NCI-H2081 (cell line): ENCODE measurements around the gene PANX2.

ENCODE experiments used
- DNase-seq, 2 experiments: peaks; one replicate each; lab custom pipeline; 2025; lab: John Stamatoyannopoulos, UW

The PANX2 gene

DNA sequence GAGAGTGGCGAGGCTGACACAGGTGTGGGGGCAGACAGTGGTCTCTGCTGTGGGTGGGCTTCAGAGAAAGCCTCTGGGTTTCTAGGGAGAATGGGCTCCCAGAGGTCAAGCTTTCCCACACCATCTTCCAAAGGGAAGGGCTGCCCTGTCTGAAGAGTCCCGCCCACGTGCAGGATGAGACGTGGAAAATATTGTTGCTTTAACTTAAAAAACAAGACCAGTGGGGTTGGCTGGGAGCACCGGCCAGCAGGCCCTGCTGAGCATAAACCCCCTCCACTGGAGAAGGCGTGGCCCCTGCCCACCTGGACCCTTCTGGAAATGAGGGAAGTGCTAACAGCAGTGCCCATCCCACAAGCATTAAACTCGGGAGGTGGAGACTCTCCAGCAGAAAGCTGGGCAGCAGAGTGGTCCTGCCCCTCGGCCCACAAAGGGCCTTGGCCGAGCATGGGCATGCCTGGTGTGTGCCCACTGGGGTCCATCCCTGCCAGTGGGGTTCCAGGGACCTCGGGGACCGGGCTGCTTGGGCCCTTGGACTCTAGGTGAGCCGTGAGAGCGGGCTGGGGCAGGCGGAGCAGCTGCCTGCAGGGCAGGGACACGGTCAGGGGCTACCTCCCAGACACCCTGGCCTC, 45.6 kb downstream of the PANX2 start:
- DNase-seq: no peak

DNA sequence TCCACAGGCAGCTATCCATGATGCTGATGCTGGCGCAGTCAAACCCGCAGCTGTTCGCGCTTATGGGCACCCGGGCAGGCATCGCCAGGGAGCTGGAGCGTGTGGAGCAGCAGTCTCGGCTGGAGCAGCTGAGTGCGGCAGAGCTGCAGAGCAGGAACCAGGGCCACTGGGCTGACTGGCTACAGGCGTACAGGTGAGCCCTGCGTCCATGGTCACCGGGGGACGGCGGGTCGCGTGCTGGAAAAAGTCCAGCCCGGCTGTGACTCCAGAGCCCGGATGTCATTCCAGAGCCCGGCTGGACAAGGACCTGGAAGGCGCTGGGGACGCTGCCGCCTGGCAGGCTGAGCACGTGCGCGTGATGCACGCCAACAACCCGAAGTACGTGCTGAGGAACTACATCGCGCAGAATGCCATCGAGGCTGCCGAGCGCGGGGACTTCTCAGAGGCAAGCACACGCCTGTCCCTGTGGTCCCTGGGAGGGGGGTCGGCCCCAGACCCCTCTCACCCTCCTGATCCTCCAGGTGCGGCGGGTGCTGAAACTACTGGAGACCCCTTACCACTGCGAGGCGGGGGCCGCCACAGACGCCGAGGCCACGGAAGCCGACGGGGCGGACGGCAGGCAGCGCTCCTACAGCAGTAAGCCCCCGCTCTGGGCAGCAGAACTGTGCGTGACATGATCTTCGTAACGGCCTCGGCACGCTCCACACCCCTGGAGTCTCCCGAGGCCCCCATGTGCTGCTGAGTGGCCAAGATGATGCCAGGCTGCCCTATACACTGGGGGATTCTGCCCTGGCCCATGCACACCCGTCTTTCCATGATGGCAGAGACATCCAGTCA, 46.4 kb downstream of the PANX2 start:
- DNase-seq: no peak

DNA sequence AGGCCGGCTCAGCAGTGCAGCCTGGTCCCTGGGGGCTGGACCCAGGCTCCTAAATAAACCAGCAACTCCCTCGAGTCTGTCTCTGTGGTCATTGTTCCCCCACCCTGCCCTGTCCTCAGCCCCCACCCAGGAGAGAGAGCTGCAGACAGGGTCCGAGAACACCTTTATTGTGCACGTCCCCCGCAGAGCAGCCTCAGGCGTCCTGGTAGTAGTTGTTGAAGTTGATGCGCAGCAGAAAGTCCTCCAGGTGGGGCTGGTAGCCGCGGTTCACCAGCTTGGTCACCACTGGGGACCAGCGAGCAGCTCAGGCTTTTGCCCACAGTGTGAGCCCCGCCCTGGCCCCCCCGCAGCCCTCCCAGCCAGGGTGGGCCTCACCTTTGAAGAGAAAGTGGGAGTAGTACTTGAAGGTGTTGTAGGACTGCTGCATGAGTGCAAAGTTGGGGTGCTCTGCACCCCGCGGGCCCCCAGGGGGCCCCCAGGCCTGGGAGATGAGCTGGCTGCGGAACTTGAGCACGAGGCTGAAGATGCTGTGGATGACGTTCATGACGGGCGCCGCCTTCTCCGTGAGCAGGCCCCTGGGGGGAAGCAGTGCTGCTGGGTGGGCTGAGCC, 47.1 kb downstream of the PANX2 start:
- no peak for DNase-seq

DNA sequence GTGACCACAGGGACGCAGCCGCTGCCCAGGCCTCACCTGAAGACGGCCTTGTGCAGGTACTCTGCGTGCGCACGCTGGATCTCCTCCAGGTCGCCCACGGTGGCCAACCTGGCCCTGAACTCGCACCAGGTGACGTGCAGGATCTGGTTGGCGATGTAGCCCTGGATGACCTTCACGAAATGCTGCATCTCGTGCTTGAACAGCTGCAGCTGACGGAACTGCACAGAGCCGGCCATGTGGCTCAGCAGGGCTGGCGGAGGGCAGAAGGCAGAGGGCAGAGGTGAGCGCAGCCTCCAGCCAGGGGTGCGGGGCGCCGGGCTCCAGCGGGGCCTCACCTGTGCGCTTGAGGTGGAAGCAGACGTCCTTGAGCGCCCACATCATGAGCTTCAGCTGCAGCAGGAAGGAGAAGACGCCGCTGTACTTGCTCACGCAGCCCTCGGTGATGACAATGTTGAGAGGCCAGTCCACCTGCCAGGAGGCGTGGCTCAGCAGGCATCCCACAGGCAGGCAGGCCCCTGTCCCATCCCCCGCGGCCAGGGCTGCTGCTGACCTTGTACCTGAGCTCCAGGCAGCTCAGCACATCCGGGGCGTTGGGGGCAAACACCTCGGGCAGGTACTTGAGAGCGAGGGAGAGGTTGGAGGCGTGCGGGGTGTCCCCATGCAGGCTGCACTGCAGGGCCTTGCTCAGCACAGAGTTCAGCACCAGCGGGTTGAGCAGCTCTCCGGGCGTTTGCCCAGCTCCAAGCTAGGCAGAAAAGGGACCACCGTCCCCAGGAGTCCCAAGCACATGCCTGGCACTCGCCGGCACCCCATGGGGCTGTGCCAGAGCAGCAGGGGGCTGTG, 47.8 kb downstream of the PANX2 start:
- DNase-seq: no peak

DNA sequence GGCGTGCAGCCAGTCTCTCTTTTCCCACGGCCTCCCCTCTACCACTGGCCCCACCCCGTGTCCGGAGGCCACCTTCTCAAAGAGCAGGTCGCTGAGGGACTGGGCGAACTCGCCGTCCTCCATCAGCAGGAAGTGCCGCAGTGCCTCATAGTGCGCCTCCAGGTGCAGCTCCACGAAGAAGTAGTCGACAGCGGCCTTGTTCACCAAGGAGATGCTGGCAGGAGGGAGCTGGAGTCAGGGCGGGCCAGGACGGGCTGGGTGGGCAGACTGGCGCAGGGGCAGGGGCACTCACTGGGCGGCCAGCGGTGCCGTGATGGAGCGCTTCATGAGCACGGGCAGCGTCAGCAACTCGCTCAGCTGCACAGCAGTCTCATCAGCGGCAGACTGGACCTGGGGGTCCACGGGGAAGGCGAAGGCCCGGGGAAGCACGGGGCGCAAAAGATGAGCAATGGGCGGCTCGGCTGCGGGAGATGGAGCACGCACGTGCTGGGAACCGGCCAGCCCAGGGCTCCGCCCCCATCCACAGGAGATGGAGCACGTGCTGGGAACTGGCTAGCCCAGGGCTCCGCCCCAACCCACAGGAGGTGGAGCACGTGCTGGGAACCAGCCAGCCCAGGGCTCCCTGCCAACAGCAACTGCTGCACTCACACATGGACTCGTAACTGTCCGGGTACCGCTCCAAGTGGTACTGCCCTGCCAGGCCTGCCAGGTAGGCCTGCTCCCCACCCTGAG, 48.6 kb downstream of the PANX2 start:
- peak; percentile 13 to 58 for DNase-seq

DNA sequence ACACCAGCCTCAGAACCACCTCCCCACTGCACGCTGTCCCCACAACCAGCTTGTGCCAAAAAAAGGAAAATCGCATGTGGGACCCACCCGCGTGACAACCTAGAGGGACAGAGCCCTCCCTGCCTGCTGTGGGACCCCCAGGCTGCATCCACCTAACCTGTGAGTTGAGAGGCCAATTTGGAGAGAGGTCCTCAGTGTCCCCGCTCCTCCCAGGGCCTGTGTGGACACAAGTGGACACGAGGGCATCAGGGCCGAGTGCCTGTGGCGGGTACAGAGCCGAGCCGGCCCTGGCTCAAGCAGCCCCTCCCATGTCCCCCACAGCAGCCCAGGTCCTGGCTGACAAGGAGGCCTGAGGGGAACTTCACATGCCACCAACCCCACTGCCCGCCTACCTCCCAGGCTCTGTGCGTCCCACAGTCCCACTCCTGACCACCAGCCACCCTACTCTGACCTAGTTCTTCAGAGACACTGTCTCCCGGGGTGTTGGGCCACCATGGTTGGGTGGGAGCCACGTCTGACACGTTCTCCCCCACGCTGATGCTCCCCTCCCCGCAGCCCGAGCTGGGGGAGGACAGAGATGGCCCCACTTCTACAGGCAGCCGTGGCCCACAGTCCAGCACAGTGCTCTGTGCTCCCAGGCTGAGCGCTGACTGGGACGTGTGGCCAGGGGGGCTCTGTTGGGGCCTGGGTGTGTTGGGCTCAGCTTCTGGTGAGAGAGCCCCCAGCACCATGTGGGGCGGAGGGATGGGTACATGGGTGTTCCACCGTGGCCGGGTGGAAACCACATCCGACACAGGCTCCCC, 49.5 kb downstream of the PANX2 start:
- no peak for DNase-seq

DNA sequence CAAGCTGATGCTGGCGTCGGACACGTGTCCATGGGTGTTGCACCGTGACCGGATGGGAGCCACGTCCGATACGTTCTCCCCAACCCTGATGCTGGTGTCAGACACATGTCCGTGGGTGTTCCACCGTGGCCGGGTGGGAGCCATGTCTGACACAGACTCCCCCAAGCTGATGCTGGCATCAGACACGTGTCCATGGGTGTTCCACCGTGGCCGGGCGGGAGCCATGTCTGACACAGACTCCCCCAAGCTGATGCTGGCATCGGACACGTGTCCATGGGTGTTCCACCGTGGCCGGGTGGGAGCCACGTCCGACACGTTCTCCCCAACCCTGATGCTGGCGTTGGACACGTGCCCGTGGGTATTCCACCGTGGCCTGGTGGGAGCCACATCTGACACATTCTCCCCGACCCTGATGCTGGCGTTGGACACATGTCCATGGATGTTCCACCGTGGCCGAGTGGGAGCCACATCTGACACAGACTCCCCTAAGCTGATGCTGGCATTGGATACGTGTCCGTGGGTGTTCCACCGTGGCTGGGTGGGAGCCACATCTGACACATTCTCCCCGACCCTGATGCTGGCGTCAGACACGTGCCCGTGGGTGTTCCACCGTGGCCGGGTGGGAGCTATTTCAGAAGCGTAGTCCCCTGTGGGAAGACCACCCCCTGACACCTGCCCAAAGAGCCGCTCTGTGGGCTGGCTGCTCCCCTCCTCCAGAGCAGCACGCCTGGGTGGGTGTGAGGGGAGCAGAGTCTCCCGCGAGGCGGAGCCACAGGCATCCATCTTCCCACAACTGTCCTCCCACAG, 50.3 kb downstream of the PANX2 start:
- DNase-seq: no peak

DNA sequence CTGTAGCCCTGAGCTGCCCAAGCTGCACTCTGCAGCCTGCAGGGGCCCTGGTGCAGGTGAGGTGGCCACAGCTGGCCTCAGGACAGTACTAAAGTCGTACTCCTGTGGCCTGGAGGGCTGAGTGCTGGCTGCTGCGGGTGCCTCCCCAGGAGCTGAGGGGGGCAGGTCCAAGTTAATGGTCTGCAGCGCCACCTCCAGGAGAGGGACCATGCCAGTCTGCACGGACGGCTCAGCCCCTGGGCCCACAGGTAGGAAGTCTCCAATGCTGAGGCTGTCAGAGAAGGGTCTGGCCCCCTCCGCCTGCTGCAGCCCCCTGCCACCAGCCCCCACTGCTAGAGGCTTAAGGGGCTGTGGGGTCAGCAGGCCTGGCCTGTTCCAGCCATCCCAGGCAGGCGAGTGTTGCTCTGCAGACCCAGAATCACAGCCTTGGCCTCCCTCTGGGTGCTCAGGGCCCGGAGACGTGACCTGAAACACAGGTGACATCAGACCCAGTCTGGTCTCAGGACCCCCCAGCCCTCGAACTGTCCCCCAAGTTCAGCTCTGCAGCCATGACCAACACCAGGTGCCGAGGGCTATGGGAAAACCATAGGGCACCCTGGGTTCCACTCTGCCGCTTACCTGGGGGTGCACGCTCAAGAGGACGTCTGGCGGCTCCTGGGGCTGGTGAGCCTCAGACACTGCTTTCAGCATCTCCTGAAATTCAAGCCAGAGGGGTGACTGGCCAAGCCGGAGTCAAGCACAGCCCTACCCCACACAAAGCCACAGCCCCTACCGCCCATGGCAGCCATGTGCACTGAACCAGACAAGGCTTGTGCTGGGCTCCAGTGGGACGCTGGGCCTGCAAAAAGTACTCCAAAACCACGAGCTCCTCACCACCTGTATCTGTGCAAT, 51.1 kb downstream of the PANX2 start:
- no peak for DNase-seq

DNA sequence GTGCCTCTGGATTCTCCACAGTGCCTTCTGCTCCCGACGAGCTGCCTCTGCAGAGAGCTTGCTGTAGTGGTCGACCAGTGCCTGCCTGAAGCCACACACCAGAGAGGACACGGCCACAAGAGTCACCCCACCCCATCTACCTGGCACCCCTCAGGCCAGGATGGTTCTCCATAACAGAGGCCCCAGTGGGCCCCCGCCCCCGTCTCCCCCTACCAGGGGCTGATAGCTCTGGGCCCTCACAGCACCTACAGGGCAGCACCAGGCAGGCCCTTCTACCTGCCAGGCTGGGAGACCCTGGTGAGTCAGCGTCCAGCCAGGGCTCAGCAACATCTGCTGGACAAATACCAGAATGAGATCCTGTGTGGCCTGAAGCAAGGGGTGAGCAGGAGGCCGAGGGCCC, 52.0 kb downstream of the PANX2 start:
- no peak for DNase-seq

DNA sequence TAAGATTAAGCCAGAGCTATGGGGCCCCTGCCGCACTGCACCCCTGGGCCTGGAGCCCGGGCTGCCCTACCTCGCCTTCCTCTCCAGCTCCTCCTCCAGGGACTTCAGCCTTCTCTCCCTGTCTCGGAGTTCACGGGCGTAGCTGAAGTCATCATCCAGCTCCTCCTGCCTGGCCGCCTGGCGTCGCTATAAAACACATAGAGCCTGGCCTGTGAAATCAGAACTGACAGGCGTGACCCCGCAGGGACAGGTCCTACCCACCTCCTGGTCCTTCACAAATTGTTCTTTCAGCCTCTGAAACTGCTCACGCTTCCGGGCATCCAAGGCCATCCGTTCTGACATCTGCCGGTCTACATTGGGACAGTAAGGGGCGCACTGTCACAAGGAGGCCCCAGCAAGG, 53.5 kb downstream of the PANX2 start:
- no peak for DNase-seq

DNA sequence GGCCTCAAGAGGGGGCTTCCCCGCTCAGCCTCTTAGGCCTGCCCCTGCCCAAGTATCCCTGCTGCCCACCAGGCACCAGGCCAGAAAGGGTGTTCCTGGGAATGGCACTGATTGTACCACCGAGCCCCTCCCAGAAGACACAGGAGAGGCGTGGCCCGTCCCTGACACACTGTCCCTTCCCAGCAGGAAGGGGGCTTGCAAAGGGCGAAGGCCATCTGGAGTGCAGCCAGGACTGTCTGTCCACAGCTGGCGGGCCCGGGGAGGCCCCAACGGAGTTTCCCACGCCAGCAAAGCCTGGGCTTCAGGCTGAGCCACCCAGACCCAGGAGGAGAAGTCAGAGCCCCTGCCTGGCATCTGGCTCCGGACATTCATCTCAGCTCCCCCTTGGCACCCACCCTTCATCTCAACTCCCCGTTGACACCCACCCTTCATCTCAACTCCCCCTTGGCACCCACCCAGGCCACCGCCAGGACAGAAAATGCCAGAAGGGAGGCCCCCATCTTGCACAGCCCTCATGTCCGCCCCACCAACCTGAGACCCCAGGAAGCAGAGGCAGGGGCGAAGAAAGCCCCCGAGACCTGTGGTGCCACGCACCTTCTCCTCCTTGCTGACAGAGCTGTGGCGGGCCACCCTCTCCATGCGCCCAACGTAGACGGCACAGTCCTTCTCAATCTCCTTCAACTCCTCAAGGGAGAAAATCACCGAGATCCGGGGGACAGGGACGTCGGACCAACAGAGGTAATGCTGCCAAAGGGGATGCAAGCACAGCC, 54.9 kb downstream of the PANX2 start:
- DNase-seq: no peak

DNA sequence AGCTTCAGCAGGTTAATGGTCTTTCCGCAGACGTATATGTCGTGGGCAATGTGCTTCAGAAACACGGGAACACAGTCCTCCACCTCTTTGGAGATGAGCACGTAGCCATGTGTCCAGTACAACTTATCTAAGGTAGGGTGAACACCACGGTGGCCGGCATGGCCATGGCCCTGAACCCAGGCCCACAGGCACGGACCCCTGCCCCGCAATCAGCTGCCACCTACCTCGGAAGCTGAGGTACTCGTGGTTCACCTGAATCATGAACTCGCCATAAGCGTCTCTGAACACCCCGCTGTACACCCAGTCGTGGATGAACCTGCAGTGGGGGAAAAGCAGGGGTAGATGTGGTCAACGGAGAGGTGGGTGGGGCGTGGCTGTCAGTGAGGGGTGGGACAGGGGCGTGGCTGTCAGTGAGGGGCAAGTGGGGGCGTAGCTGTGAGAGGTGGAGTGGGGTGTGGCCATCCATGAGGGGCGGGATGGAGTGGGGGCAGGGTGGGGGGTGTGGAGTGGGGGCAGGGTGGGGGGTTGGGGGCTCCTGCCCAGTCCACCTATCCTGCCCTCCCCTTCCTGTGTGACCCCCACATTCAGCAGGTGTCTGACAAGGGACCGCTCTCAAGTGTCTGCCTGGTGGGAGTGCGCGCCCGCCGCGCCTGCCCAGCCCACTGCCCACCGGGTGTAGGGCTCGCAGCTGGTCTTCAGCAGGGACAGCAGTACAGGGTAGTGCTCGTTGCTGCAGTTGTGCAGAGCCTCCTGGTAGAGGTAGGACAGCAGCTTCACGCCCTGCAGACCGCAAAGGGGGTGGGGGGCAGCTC, 55.7 kb downstream of the PANX2 start:
- no peak for DNase-seq

DNA sequence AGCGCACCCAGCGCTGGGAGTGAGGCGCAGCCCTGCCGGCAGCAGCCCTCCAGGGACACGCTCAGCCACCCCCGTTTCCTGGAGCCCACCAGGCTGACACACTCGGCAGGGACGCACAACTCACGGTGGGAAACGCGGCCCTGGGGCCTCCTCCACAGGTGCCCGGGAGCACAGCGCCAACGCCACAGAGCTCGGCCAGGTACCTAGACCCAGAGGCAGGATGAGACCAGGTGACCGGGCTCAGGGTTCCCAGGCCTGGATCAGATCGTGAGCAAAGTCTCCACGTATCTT, 56.3 kb downstream of the PANX2 start:
- DNase-seq: no peak

DNA sequence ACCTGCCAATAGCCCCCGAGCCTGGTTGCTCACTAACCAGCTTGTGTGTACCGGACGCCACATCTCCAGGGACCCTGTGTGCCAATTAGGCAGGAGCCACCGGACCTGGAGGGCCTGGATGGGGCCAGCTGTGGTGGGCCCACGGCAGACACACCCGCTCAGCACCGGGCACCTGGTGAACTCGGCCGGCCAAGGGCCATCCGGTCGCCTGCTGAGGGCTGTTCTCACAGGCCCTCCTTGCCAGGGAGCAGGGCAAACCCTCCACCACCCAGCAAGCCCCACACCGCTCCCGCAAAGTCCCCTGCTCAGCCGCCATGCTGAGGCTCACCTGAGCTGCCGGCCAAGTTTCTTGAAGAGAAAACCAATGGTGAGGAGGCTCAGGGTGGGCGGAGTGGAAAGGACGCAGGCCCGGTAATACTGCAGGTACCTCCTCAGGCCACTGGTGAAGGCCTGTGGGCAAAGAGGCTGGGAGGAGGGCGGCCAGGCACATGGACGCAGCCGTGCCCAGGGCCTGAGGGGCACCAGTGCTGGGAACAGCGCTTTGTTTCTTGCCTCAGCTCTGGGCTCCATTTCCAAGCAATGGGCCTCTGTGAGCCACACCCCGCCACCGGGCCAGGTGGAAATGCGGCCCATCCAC, 57.2 kb downstream of the PANX2 start:
- no peak for DNase-seq

DNA sequence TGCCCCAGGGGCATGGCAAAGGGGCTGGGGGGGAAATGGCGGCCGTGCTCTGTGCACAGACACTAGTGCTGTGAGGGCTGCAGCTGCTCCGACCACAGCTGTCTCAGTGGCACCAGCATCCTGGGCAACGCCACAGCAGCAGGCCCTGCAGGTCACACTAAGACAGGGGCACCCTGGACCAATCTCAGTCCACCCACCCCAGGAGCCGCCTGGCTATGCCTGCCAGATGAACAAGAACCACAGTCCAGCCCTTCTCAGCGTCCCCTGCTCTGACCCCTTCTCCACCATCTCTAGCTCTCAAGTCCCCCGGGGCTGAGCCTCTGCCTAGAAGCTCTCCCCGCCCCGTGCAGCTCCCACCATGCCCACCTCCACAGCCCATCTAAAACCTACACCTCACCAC, 57.8 kb downstream of the PANX2 start:
- no peak for DNase-seq

DNA sequence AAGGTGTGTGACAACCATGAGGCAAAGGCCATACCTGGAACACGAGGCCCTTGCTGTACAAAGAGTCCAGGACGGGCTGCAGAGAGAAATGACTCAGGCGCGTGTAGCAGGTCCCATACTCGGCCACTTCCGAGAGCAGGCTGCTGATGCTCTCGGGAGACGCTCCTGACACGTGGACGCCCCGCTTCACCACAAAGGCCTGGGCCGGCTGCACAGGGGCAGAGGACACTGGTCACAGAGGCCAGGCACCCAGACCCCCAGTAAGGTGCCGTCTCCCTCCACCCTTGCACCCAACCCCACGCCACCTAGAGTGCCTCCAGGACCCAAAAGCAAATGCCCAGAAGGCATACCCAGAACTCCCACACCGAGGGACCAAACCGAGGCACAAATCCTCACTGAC, 58.8 kb downstream of the PANX2 start:
- no peak for DNase-seq
